BJ (cell line): ENCODE data around the gene TSC2. TPM values are rescaled to one million over a fixed set of nuclear protein-coding genes. Genes with fewer than 3 reads are reported as not detected.
A peak's percentile ranks its signal among the peaks of the same experiment; 100 is the strongest.

Experiments
- CTCF ChIA-PET: fragments of 350-600 bp; formaldehyde crosslinking; extraction: SDS; loops from one replicate; lab custom pipeline; 2021; ENCODE audit warnings: antibody characterized with exemption, inconsistent platforms; lab: Yijun Ruan, JAX
- POLR2A ChIA-PET: fragments of 300-600 bp; sonication (Branson Sonifier 250); formaldehyde crosslinking; extraction: SDS; loops from one replicate; lab custom pipeline; 2021; ENCODE audit warnings: antibody characterized with exemption; lab: Charles Lee
- DNase-seq: peaks from one replicate; pipeline ENCODE4 v3.0.0-alpha.2; 2011; ENCODE audit warnings: low read depth
- H3K27me3 ChIP-seq: 2 replicates; pipeline ENCODE4 v1.6.0; 2011; ENCODE audit warnings: low read length; ENCODE audit not compliant: control insufficient read depth, insufficient read depth
- H3K36me3 ChIP-seq: 2 replicates; pipeline ENCODE4 v1.5.1; 2011; ENCODE audit warnings: low read length; ENCODE audit not compliant: control insufficient read depth, insufficient read depth
- H3K4me3 ChIP-seq: 2 replicates; pipeline ENCODE4 v1.5.1; 2011; ENCODE audit warnings: low read depth, mild to moderate bottlenecking, control low read depth, low read length
- polyA plus RNA-seq: library from polyadenylated mRNA; depleted of rRNA; stranded (reverse); fragments of >200 nt; gene quantifications from 2 replicates; pipeline ENCODE4 v1.2.3, GENCODE V29; 2011
- TF ChIP-seq, protein P1 (sequence below): IDR thresholded peaks from 2 replicates; pipeline ENCODE4 v1.5.1; 2011; ENCODE audit warnings: low read depth, mild to moderate bottlenecking, control low read depth, inconsistent platforms, low read length, moderate library complexity; ENCODE audit not compliant: insufficient read depth

TSC2 gene
- polyA plus RNA-seq, 1 experiment, result 66.3 TPM

DNA sequence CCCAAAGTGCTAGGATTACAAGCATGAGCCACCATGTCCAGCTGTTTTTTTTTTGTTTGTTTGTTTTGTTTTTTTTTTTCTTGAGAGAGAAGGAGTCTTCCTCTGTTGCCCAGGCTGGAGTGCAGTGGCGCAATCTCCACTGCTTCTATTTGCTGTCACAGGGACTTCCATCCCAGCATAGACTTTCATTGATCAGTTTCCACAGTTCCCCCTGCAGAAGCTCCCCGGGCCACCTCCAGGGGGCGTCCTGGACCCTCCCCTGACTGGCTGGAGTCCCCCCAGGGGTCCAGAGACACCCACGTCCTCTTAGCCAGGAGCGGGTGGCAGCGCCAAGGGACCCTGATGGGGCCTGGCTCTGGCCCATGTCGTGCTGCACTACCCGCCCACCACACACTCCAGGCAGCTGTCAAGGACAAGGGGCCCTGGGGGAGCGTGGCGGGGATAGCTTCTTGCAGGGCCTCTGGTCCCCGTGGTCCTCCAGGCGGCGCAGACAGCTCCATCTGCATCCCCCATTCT is 31.3 kb upstream of the TSC2 start:
- ChIA-PET POLR2A (no interaction called here), CTCF (interaction anchor here (0.8 to 3.4 kb wide), 3 partner anchors 13 to 124 kb away, joined by 3 to 15 read pairs (median 5); partner anchors contain the start of genes NTHL1 and TSC2)
- H3K4me3 ChIP-seq, result no peak overlapping the region
- TF ChIP-seq, protein P1, sequence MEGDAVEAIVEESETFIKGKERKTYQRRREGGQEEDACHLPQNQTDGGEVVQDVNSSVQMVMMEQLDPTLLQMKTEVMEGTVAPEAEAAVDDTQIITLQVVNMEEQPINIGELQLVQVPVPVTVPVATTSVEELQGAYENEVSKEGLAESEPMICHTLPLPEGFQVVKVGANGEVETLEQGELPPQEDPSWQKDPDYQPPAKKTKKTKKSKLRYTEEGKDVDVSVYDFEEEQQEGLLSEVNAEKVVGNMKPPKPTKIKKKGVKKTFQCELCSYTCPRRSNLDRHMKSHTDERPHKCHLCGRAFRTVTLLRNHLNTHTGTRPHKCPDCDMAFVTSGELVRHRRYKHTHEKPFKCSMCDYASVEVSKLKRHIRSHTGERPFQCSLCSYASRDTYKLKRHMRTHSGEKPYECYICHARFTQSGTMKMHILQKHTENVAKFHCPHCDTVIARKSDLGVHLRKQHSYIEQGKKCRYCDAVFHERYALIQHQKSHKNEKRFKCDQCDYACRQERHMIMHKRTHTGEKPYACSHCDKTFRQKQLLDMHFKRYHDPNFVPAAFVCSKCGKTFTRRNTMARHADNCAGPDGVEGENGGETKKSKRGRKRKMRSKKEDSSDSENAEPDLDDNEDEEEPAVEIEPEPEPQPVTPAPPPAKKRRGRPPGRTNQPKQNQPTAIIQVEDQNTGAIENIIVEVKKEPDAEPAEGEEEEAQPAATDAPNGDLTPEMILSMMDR, result peak; percentile 53
- DNase-seq, result no peak
- peaks cover 6% of the 10 kb centered on the region; the same call in 1 of the 2 replicates for H3K27me3 ChIP-seq
- H3K36me3 ChIP-seq, result no peaks in the 10 kb centered on the region

GRCh38 chr16:2019518-2019920 is 28.3 kb upstream of the TSC2 start, which contains the start of gene NPW:
NPW (plus strand) TSS chr16:2019785.
- Histone ChIP-seq H3K36me3 (no peaks in the 10 kb centered on the region), H3K27me3 (peaks cover 6% of the 10 kb centered on the region; the same call in 1 of the 2 replicates), H3K4me3 (no peak within 1 kb of the TSS)
- ChIA-PET POLR2A (no interaction called here), CTCF (interaction anchor here (1.5 to 2.7 kb wide), 5 partner anchors 15 to 134 kb away, joined by 3 to 8 read pairs (median 4); partner anchors contain the start of genes NTHL1, RPS2 and TSC2)
- no peak for DNase-seq
- TF ChIP-seq, protein P1, result no peak

GRCh38 chr16:2019921-2020831 is 27.6 kb upstream of the TSC2 start:
- DNase-seq, result no peak
- no peak overlapping the region for H3K4me3 ChIP-seq
- ChIA-PET CTCF (interaction anchor here (0.7 to 2.7 kb wide), 6 partner anchors 16 to 133 kb away, joined by 3 to 8 read pairs (median 4); partner anchors contain the start of genes NTHL1, RPS2 and TSC2), POLR2A (no interaction called here)
- peaks cover 6% of the 10 kb centered on the region; the same call in 1 of the 2 replicates for H3K27me3 ChIP-seq
- TF ChIP-seq, protein P1, result no peak
- no peaks in the 10 kb centered on the region for H3K36me3 ChIP-seq

GRCh38 chr16:2022723-2023091 is 25.1 kb upstream of the TSC2 start:
- POLR2A ChIA-PET, result interaction anchor here (0.5 to 0.6 kb wide), 3 partner anchors 43 to 152 kb away, joined by 3 to 22 read pairs (median 5); no protein-coding TSS in a partner anchor
- CTCF ChIA-PET, result interaction anchor here (0.6 to 4.2 kb wide), 37 partner anchors 9 to 1054 kb away, joined by 3 to 34 read pairs (median 4); partner anchors contain the start of gene TRAF7
- Histone ChIP-seq H3K27me3 (peaks cover 6% of the 10 kb centered on the region; the same call in 1 of the 2 replicates), H3K36me3 (no peaks in the 10 kb centered on the region), H3K4me3 (peak overlapping the region; percentile 4)
- TF ChIP-seq, protein P1, result no peak
- DNase-seq, result no peak
